ENCODE data around the gene NID1.

GRCh38 chr1:235953801-235954200 lies 111.1 kb downstream of the NID1 start:
- TF ChIP-seq CTCF (IDR thresholded peaks at IDR 0.05) = no peak
- no peak for TF ChIP-seq POLR2A (IDR thresholded peaks at IDR 0.05)
